ENCODE measurements around the gene COG1.

GRCh38 chr17:73210002-73210678, 17.3 kb downstream of the COG1 start:
- TF ChIP-seq CTCF (IDR thresholded peaks at IDR 0.05 in 8 of 11, conservative IDR thresholded peaks at IDR 0.05 in 3 of 11) (peak in 1 of 11 experiments; percentile 20), POLR2AphosphoS5 (IDR thresholded peaks at IDR 0.05) (no peak)
